Measurements from ENCODE around the gene ADAMTS6.

ADAMTS6 gene

GRCh38 chr5:65475336-65475735 is 6.4 kb downstream of the ADAMTS6 start:
- DNase-seq, result no peak

DNA sequence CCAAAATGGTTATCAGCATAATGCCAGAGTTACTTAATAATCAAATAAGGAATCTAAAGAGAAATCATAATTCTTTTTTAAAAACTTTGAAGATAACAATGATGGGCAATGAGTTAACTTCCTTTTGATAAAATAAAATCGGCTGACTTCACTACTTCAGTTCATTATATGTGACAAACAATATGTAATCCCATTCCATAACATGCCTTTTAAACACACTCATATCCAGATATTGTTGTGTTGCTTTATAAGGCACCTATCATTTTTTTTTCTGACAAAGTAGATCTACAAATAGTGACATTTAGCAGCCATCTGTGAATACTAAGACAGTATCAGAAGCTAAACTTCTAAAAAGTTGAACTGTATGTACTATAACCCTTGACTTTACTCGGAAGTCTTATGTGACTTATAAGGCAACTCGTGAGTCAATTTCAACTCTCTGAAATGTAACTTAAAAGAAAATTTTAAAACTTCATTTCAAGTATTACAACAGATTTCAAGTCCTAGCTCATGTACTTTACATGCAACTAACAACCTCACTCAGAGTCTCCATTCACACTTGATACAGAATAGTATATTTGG is 7.5 kb downstream of the ADAMTS6 start:
- DNase-seq, result no peak

DNA sequence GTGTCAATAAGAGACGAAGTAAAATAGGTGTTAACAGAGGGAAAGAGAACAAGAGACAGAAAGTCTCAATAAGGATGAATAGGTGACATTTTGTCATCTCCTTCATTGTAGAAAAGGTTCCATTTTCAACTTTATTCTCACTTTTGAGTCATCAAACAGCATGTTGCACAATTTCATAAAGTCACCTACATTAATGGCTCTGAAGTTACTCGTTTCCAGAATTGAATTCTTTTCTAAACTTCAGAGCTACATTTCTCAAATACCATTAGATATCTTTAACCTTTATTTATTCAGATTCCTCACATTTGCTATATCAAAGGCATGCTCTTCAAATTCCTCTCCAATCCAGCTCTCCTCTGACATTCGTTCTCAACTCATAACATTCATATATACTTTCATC is 13.1 kb downstream of the ADAMTS6 start:
- DNase-seq, result no peak

GRCh38 chr5:65462139-65462705 is 19.5 kb downstream of the ADAMTS6 start:
- DNase-seq, result no peak

GRCh38 chr5:65461490-65461889 is 20.2 kb downstream of the ADAMTS6 start:
- no peak for DNase-seq

DNA sequence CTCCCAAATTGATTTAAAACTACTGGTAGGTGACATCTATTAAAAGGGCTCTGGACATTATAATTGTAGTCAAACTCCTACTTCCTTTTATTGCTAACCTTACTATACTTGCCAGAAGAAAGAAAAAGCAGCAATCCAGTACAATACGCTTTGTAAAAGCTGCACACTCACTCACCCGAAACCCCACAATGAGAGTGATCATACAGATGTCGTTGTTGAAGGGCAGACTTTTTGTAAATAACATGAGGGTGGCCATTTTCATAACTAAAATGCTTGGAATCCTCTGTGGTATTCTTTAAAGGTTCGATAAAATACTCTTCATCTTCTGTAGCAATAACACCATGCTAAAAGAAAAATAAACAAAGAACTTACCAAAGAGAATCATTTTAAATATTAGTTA is 21.7 kb downstream of the ADAMTS6 start:
- no peak for DNase-seq

DNA sequence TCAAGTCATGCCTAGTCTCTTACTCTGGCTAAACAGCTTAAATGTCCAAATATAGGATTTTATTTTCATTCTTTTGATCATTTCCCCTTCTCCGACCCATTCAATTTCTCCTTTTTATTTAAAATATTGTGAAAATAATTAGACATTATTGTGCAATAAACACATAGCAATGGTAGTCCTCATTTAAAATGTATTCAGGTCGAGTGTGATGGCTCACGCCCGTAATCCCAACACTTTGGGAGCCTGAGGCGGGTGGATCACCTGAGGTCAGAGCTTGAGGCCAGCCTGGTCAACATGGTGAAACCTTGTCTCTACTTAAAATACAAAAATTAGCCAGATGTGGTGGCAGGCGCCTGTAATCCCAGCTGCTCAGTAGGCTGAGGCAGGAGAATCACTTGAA is 26.7 kb downstream of the ADAMTS6 start:
- DNase-seq, result no peak

GRCh38 chr5:65451436-65451835 is 30.3 kb downstream of the ADAMTS6 start:
- DNase-seq, result no peak

GRCh38 chr5:65446682-65447081 is 35.0 kb downstream of the ADAMTS6 start:
- no peak for DNase-seq

DNA sequence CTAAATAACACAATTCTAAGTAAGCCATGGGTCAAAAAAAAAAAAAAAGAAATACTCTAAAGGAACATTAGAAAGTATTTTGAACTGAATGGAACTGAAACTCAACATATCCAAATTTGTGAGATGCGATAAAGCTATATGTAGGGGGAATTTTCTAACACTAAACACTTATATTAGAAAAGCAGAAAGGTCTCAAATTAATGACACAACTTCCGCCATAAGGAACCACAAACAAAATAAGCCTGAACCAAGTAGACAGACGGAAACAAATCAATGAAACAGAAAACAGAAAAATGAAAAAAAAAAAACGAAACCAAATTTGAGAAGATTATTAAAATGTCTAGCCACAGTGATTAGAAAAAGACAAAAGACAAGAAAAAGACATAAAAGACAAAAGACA is 39.9 kb downstream of the ADAMTS6 start:
- DNase-seq, result no peak

DNA sequence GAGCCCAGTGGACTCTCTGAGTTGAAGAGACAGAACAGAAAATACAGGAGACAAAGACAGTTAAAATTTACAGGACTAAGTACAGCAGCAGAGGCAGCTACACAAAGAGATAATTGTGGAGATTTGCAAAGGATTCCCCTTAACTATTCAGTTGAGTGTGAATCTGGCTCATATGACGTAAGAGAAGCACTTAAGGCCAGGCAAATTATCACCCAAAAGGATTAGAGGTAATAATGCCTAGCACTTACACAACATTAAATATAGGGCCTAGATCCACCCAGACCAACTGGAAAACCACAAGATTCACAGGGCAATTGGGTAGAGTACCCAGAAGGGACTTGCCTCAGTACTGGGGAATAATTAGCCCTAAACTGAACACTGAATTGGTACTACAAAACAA is 41.3 kb downstream of the ADAMTS6 start:
- DNase-seq, result no peak

- DNase-seq, result no peak
Observed at GRCh38 chr5:65434122-65434521, 47.6 kb downstream of the ADAMTS6 start.

GRCh38 chr5:65426656-65427055 is 55.1 kb downstream of the ADAMTS6 start:
- DNase-seq, result no peak

- no peak for DNase-seq
Observed at GRCh38 chr5:65423623-65424022, 58.1 kb downstream of the ADAMTS6 start.

- DNase-seq, result no peak
Observed at GRCh38 chr5:65418661-65419060, 63.1 kb downstream of the ADAMTS6 start.

DNA sequence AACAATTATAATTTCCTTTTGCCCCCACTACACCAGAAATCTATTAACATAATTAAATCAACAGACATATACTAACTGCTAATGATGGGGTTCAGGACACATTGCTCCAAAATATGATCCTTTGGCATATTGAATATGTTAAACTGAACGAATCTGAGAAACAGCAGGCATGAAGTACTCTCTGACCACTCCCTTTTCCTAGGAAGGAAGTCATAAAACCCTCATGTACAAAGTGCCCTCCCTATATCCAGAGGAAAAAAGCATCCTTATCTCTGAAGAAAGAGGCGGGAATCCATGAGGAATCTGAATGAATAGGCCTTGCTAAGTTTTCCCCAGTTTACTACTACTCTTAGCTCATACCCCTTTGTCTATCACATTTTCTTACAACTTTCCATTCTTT is 67.9 kb downstream of the ADAMTS6 start:
- no peak for DNase-seq

DNA sequence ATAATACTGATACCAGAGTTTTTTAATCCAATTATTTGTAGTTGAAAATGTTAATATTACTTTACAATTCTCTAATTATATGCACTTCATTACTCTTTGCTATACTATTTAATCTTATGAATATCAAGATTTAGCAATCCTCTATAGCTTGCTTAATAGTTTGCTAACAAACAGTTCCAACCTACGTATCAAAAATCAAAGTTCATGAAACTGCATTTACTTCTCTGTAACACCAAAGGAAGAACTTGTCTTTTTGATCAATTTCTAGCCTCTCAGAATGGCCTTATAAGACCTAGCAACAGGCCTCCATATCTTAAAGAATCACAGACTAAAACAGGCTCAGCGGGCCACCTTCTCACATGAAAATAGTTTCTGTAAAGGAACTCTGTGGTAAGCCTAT is 68.9 kb downstream of the ADAMTS6 start:
- DNase-seq, result no peak

GRCh38 chr5:65411356-65411755 is 70.4 kb downstream of the ADAMTS6 start:
- DNase-seq, result no peak

DNA sequence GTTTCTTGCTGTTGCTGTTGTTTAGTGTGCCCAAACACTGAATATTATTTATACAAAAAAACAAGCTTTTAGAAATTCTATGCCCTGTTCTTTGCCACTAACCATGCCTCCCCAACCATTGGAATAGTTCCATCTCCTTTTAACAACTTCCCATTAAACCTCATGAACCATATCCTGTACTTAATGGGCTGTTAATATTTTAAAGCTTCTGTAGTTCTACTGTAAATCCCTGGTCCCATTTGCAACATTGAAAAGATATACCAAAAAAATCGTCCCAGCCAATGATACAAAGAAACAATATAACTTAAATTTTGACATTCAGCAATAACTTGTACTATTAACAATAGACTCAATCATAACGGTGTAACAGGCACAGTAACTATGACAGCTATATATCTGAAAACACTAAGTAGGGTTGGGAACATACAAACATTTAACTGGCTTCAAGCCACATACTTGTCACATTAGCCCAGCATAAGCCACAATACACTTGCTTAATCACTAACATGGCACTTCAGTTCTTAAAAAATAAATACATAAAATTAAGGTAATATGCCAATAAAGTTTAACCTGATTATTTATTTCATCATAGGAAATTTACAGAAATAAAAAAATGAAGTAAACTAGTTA is 86.1 kb downstream of the ADAMTS6 start:
- DNase-seq, result no peak

DNA sequence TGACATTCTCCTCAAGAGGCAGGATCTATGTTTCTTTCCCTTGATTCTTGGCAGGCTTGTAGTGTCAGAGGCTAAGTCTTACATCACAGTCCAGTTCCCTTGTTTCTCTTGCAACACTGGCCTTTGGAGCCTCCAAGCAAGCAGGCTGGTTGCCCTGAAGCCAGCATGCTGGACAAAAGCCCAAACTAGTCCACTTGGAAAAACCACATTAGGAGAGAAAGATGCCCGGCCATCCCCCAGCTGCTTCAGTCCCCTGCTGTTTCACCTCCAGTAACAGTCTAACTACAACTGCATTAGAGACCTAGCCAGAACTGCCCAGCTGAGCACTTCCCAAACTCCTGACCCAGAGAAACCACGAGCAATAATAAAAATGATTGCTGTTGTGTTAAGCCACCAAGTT is 87.6 kb downstream of the ADAMTS6 start:
- DNase-seq, result peak in 29 of 51 donors; percentile 1 to 50 (median 17)

GRCh38 chr5:65391591-65391990 is 90.1 kb downstream of the ADAMTS6 start:
- no peak for DNase-seq

DNA sequence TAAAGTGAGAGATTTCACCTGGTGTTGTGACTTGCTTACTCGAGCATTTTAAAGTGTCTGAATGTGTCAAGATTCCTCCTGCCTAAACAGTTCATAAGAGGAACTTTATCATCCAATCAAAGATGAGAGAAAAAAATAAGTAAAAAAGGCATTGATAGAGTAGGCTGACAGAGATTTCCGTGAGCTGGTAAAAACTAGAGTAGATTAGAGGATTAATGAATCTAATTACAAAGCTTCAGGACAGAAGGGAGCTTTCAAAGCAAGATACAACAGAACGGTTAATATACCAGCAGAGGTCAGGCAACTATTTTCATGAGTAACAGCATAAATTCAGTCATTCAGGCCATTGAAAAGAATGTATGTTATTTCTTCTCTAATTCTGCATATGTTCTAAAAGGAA is 91.5 kb downstream of the ADAMTS6 start:
- DNase-seq, result no peak

GRCh38 chr5:65383859-65384258 is 97.9 kb downstream of the ADAMTS6 start:
- DNase-seq, result no peak

GRCh38 chr5:65382582-65382981 is 99.1 kb downstream of the ADAMTS6 start:
- DNase-seq, result no peak

All from hypothalamus (tissue), 51 donors.